ENCODE data around the gene MATCAP1.

DNA sequence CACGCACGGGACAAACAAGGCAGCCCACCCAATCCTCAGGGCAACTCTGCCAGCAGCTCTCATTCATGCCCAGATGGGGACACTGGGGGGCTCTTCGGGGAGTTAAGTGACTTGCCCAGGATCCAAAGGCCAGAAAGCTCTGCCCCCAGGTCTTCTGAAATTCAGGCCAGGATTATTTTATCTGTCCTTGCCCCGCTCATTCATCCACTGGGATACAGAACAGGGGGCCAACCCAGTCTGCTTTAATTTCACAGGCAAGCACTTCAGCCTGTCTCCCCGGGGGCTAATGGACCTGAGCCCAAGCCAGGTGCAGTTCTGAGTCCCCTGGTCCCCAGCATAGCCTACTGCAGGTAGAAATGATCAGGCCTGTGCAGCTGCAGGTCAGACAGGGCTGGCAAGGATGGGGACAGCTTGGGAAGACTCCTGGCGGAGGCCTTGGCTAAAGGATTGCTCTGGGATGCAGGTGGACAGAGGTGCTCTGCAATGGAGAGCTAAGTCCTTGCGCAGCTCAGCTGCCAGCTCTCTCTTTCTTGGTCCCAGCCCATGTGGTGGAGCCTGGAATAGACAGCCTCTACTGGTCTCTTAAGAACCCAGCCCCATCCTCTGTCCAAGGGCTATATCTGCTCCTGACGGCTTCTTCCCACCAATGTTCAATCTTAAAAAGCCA is 32.2 kb downstream of the MATCAP1 start:
- TF ChIP-seq, protein P1, sequence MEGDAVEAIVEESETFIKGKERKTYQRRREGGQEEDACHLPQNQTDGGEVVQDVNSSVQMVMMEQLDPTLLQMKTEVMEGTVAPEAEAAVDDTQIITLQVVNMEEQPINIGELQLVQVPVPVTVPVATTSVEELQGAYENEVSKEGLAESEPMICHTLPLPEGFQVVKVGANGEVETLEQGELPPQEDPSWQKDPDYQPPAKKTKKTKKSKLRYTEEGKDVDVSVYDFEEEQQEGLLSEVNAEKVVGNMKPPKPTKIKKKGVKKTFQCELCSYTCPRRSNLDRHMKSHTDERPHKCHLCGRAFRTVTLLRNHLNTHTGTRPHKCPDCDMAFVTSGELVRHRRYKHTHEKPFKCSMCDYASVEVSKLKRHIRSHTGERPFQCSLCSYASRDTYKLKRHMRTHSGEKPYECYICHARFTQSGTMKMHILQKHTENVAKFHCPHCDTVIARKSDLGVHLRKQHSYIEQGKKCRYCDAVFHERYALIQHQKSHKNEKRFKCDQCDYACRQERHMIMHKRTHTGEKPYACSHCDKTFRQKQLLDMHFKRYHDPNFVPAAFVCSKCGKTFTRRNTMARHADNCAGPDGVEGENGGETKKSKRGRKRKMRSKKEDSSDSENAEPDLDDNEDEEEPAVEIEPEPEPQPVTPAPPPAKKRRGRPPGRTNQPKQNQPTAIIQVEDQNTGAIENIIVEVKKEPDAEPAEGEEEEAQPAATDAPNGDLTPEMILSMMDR (IDR thresholded peaks at IDR 0.05; ENCODE audit: insufficient read depth, low read length) = no peak
- TF ChIP-seq POLR2AphosphoS5 (IDR thresholded peaks at IDR 0.05; ENCODE audit: low read depth) (no peak), GABPA (IDR thresholded peaks at IDR 0.05; ENCODE audit: low read depth) (no peak), SPI1 (IDR thresholded peaks at IDR 0.05; ENCODE audit: borderline replicate concordance, low read depth) (no peak)
- TF ChIP-seq, protein P2, sequence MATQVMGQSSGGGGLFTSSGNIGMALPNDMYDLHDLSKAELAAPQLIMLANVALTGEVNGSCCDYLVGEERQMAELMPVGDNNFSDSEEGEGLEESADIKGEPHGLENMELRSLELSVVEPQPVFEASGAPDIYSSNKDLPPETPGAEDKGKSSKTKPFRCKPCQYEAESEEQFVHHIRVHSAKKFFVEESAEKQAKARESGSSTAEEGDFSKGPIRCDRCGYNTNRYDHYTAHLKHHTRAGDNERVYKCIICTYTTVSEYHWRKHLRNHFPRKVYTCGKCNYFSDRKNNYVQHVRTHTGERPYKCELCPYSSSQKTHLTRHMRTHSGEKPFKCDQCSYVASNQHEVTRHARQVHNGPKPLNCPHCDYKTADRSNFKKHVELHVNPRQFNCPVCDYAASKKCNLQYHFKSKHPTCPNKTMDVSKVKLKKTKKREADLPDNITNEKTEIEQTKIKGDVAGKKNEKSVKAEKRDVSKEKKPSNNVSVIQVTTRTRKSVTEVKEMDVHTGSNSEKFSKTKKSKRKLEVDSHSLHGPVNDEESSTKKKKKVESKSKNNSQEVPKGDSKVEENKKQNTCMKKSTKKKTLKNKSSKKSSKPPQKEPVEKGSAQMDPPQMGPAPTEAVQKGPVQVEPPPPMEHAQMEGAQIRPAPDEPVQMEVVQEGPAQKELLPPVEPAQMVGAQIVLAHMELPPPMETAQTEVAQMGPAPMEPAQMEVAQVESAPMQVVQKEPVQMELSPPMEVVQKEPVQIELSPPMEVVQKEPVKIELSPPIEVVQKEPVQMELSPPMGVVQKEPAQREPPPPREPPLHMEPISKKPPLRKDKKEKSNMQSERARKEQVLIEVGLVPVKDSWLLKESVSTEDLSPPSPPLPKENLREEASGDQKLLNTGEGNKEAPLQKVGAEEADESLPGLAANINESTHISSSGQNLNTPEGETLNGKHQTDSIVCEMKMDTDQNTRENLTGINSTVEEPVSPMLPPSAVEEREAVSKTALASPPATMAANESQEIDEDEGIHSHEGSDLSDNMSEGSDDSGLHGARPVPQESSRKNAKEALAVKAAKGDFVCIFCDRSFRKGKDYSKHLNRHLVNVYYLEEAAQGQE (IDR thresholded peaks at IDR 0.05; ENCODE audit: insufficient replicate concordance, low read depth) = no peak

Measured in HL-60 (cell line).